CD4-positive, alpha-beta T cell treated with Interleukin-17A for 1 hour (primary cell): Measurements from ENCODE around the gene SEM1.
"Not testable (repeated sequence)": the region's sequence is repeated elsewhere in the genome, so short reads cannot be mapped to it uniquely, and the experiment has no call there.

ENCODE experiments used
- DNase-seq: peaks from one replicate; pipeline ENCODE4 v3.0.0-alpha.2; 2020

Gene SEM1

DNA sequence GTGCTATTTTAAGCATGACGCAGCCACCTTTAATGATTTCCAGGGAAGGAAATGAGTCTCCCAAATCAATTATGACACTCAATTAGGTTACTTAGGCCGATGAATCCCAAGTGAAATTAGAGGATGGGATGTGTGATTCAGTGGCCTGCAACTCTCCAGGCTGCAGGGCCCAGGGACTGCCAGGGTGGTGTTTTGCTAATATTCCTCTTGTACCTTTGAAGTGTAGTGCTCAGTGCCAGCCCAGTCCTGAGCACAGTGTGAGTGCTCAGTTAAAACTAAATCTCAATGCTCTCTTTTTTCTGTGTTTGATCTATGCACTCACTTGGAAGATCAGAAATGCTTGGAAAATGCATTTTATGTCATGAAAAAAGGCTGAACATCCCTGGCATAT is 51.6 kb downstream of the SEM1 start:
- no peak for DNase-seq

DNA sequence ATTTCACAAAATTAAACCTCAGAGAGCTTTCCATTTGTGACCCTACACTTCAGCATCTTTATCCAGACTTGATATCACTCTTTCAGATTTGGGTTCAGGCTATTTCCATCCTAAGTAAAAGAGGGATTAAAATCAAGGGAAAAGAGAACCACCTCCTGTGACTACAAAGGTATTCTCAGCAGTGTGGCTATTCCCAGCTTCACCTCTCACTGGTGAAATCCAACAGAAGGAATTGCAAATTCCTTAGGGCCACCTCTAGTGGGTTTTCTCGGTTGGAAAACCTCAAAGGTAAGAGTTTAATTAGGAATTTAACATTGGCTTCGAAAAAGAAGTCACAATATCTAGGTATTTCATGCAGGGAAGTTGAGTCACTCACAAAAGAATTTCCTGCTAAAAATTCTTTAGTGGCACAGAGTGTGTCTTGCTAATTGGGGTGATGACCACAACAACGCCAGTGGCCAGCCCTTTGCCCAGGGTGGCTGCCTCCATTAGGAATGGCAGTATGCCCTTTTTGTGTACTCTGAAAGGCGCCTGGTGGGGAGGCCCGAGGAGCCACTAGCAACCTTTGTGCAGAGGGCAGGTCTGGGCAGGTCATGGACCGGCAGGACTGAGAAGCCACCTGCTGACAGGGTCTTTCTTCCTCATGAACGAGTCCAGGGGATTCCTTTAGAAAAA is 52.2 kb downstream of the SEM1 start:
- DNase-seq: no peak

DNA sequence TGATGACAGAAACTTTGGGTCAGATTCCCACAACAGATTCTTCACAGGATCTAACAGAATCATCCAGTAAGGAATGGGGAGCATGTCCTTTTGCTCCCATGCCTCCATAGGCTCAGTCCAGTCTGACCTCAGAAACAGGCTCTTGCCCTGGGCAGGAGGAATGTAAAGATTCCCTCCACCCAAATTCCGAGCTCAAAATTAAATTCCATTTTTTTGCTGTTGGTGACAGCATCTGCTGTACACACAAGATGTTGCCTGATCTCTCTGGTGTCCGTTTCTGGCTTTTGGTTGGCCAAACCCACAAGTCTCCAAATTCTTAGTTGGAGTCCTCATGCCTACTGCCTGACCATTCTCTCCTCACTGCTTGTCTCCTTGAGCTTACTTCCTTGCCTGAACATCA is 53.7 kb downstream of the SEM1 start:
- DNase-seq: no peak

DNA sequence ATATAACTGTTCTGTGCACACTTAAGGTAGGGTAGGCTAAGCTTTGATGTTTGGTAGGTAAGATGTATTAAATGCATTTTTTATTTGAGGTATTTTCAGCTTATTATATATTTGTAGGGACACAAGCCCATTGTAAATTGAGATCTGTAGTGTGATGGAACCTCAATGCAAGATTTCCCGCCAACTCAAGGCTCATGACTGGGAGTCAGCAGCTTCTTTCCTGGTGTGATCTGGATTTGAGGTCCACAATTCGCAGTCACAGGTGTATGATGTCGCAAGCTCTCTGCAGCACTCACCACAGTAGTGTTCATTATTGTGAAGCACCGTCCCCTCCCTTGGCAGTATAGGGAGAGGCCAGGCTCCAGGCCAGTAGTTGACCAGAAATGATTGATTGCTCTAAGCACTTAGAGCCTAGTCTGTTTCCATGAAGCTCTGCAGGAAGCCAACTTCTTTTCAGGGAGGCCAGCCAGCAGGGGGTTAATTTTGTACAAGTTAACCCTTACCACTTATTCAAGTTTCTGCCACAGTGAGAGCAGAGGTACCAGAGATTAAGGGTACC is 54.9 kb downstream of the SEM1 start:
- no peak for DNase-seq

DNA sequence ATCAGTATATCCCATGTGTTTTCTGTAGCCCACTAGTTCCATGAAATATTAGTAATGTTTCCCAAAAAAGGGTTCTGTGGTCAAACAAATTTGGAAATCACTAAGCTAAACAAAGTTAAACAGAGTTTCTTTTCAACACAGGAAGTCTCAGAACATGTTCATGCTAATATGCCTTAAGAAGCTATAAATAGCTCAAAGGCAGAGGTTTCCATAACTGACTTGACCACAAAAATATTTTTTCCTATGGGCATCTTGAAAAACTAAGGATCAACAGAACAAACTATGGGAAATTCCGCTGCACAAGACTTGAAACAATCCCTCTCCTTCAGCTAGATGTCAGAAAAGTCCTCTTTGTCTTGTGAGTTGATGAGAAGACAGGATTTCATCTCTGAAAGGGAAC is 59.7 kb downstream of the SEM1 start:
- no peak for DNase-seq

DNA sequence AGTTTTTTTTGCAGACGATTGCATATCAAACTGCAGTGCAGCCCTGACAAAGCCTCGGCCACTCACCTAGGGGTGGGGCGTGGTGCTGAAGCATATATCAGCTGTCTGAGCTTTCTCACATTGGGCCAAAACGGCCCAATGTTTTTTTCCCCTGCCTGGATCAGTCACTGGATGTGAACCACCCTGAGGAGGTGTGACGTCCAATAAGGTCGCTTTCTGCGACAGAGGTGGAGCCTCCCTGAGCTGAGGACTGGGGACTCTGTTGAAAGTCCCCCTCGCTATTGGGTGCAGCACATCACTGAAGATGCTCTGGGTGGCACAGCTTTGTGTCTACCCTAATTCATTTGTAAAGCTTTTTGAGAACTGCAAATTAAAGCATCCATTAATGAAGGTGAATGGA is 60.9 kb downstream of the SEM1 start:
- no peak for DNase-seq

DNA sequence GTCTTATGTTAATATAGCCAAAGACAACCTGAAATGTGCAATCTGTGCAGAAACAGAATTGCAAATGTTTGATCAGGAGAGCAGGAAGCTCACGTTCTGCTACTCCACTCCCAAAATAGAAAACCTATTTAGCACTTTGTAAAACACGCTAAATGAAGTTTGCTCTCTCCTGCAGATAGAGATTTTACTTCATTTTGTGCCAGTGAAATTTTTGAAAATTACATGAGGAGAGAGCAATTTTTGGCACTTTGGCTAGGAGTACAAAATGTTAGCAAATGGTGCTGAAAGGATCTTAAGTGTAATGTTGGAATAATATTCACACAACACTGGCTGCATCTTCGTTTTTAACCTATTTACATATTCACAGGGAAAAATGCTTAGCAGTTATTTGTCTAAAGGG is 61.9 kb downstream of the SEM1 start:
- DNase-seq: no peak

DNA sequence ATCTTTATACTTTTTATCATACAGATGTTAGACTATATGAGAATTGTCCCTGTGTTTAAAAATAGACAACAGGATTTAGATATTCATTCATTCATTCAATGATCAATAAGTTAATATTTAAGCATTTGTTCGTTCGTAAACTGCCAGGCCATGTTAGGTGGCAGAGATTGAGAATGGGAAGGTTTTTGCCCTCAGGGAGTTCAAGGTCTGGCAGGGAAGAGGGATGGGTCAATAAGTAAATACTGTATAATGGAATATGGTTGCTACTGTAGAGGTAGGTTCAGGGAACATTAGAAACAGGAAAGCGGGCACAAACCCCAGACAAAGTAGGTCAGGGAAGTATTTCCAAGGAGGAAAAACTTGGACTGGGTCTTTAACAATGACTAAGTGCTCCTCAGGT is 64.6 kb downstream of the SEM1 start:
- no peak for DNase-seq

DNA sequence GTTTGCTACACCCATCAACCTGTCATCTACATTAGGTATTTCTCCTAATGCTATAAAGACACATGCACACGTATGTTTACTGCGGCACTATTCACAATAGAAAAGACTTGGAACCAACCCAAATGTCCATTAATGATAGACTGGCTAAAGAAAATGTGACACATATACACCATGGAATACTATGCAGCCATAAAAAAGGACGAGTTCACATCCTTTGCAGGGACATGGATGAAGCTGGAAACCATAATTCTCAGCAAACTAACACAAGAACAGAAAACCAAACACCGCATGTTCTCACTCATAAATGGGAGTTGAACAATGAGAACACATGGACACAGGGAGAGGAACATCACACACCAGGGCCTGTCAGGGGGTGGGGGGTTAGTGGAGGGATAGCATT is 66.2 kb downstream of the SEM1 start:
- not testable (repeated sequence) for DNase-seq

DNA sequence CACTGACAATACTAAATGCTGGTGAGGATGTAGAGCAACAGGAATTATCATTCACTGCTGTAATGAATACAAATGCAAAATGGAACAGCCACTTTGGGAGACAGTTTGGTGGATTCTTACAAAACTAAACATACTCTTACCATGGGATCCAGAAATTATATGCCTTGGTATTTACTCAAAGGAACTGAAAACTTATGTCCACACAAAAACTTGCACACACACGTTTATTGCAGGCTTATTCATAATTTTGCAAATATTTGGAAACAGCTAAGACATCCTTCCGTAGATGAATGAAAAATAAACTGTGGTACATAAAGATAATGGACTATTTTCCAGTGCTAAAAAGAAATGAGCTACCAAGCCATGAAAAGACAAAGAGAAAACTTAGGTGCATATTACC is 69.6 kb downstream of the SEM1 start:
- no peak for DNase-seq
